NB4 (cell line): ENCODE measurements around the gene TNS4.

Experiments
- MAX ChIP-seq: IDR thresholded peaks from 2 replicates; pipeline ENCODE4 v1.6.1; 2011; ENCODE audit warnings: low read depth, low read length
- MYC ChIP-seq: IDR thresholded peaks from 2 replicates; pipeline ENCODE4 v1.6.1; 2011; ENCODE audit warnings: low read depth, low read length
- POLR2A ChIP-seq: IDR thresholded peaks from 2 replicates; pipeline ENCODE4 v1.6.1; 2011; ENCODE audit warnings: mild to moderate bottlenecking; ENCODE audit not compliant: insufficient read length; ENCODE audit errors: extremely low read depth
- TF ChIP-seq, protein P1 (sequence below): IDR thresholded peaks from one replicate; pipeline ENCODE4 v1.5.1; 2012; ENCODE audit warnings: low read depth, low read length

- no peak for TF ChIP-seq POLR2A
- no peak for TF ChIP-seq MAX
- TF ChIP-seq, protein P1, sequence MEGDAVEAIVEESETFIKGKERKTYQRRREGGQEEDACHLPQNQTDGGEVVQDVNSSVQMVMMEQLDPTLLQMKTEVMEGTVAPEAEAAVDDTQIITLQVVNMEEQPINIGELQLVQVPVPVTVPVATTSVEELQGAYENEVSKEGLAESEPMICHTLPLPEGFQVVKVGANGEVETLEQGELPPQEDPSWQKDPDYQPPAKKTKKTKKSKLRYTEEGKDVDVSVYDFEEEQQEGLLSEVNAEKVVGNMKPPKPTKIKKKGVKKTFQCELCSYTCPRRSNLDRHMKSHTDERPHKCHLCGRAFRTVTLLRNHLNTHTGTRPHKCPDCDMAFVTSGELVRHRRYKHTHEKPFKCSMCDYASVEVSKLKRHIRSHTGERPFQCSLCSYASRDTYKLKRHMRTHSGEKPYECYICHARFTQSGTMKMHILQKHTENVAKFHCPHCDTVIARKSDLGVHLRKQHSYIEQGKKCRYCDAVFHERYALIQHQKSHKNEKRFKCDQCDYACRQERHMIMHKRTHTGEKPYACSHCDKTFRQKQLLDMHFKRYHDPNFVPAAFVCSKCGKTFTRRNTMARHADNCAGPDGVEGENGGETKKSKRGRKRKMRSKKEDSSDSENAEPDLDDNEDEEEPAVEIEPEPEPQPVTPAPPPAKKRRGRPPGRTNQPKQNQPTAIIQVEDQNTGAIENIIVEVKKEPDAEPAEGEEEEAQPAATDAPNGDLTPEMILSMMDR, result no peak
- TF ChIP-seq MYC, result no peak
Observed at GRCh38 chr17:40511136-40511535, 9.7 kb upstream of the TNS4 start.
